ENCODE measurements around the gene HHAT. TPM values are rescaled to one million over a fixed set of nuclear protein-coding genes. Genes with fewer than 3 reads are reported as not detected.
A peak's percentile ranks its signal among the peaks of the same experiment; 100 is the strongest.

HHAT gene
- total RNA-seq, 2 experiments from 2014 or later = 0.99 to 1.4 TPM

- no peak for TF ChIP-seq CTCF (IDR thresholded peaks at IDR 0.05)
- intact Hi-C loops (cut with micrococcal nuclease) = no loop called here
- Mint-ChIP-seq H3K27me3 (no peaks in the 10 kb centered on the region), H3K4me3 (no peak overlapping the region), H3K27ac (no peak overlapping the region), H3K9me3 (peaks cover 3% of the 10 kb centered on the region), H3K36me3 (ENCODE audit: low read depth) (no peaks in the 10 kb centered on the region), H3K4me1 (ENCODE audit: low read depth) (peaks cover 7% of the 10 kb centered on the region)
- DNase-seq = no peak
- POLR2A ChIA-PET = no interaction called here
- CTCF ChIA-PET = interaction anchor here (1.3 kb wide), 1 partner anchor 202 kb away, joined by 3 read pairs; no protein-coding TSS in a partner anchor
- no peak for ATAC-seq
Measured at GRCh38 chr1:210650403-210650802, 321.7 kb downstream of the HHAT start.

- ChIA-PET CTCF (interaction anchor here (0.9 kb wide), 1 partner anchor 24 kb away, joined by 3 read pairs; no protein-coding TSS in a partner anchor), POLR2A (no interaction called here)
- Mint-ChIP-seq H3K27ac (no peak overlapping the region), H3K36me3 (ENCODE audit: low read depth) (no peaks in the 10 kb centered on the region), H3K9me3 (peaks cover 3% of the 10 kb centered on the region), H3K27me3 (no peaks in the 10 kb centered on the region), H3K4me3 (no peak overlapping the region), H3K4me1 (ENCODE audit: low read depth) (peaks cover 7% of the 10 kb centered on the region)
- DNase-seq = no peak
- no peak for ATAC-seq
- no peak for TF ChIP-seq CTCF (IDR thresholded peaks at IDR 0.05)
- intact Hi-C loops (cut with micrococcal nuclease) = no loop called here
Measured at GRCh38 chr1:210652329-210652954, 323.7 kb downstream of the HHAT start.

- DNase-seq = peak; percentile 7
- CTCF ChIA-PET = interaction anchor here (1.3 kb wide), 1 partner anchor 207 kb away, joined by 4 read pairs; no protein-coding TSS in a partner anchor
Measured at GRCh38 chr1:210653771-210654170, 325.1 kb downstream of the HHAT start.

GRCh38 chr1:210654176-210654981 is 325.7 kb downstream of the HHAT start:
- no peak overlapping the region for H3K4me3 Mint-ChIP-seq
- TF ChIP-seq CTCF (IDR thresholded peaks at IDR 0.05) = no peak
- peak; percentile 71 for ATAC-seq
- no peaks in the 10 kb centered on the region for H3K4me1 Mint-ChIP-seq (ENCODE audit: low read depth)
- H3K27ac Mint-ChIP-seq = no peak overlapping the region
- POLR2A ChIA-PET = interaction anchor here (0.7 kb wide), 1 partner anchor 424 kb away, joined by 3 read pairs; no protein-coding TSS in a partner anchor
- intact Hi-C loops (cut with micrococcal nuclease) = no loop called here
- no peaks in the 10 kb centered on the region for H3K27me3 Mint-ChIP-seq
- H3K36me3 Mint-ChIP-seq (ENCODE audit: low read depth) = no peaks in the 10 kb centered on the region
- CTCF ChIA-PET = interaction anchor here (1.3 kb wide), 1 partner anchor 207 kb away, joined by 4 read pairs; no protein-coding TSS in a partner anchor
- peak; percentile 64 for DNase-seq
- peaks cover 3% of the 10 kb centered on the region for H3K9me3 Mint-ChIP-seq

More at GRCh38 chr1:210653771-210654170, 325.1 kb downstream of the HHAT start:
- POLR2A ChIA-PET = interaction anchor here (0.7 kb wide), 1 partner anchor 425 kb away, joined by 3 read pairs; no protein-coding TSS in a partner anchor
- no peaks in the 10 kb centered on the region for H3K36me3 Mint-ChIP-seq (ENCODE audit: low read depth)
- peak; percentile 81 for ATAC-seq
- intact Hi-C loops (cut with micrococcal nuclease) = no loop called here
- H3K27me3 Mint-ChIP-seq = no peaks in the 10 kb centered on the region
- H3K4me3 Mint-ChIP-seq = no peak overlapping the region
- H3K27ac Mint-ChIP-seq = no peak overlapping the region
- H3K4me1 Mint-ChIP-seq (ENCODE audit: low read depth) = no peaks in the 10 kb centered on the region
- no peak for TF ChIP-seq CTCF (IDR thresholded peaks at IDR 0.05)
- peaks cover 3% of the 10 kb centered on the region for H3K9me3 Mint-ChIP-seq

GRCh38 chr1:210655511-210655910 is 326.8 kb downstream of the HHAT start:
- no peak for TF ChIP-seq CTCF (IDR thresholded peaks at IDR 0.05)
- H3K27me3 Mint-ChIP-seq = no peaks in the 10 kb centered on the region
- intact Hi-C loops (cut with micrococcal nuclease) = no loop called here
- H3K27ac Mint-ChIP-seq = no peak overlapping the region
- CTCF ChIA-PET = interaction anchor here (1.2 kb wide), 1 partner anchor 29 kb away, joined by 3 read pairs; no protein-coding TSS in a partner anchor
- H3K36me3 Mint-ChIP-seq (ENCODE audit: low read depth) = no peaks in the 10 kb centered on the region
- no peaks in the 10 kb centered on the region for H3K4me1 Mint-ChIP-seq (ENCODE audit: low read depth)
- POLR2A ChIA-PET = no interaction called here
- ATAC-seq (no peak), DNase-seq (no peak)
- H3K9me3 Mint-ChIP-seq = peaks cover 3% of the 10 kb centered on the region
- H3K4me3 Mint-ChIP-seq = no peak overlapping the region
